RPMI7951 (cell line): ENCODE results near the gene NUSAP1. TPM values are rescaled to one million over a fixed set of nuclear protein-coding genes. Genes with fewer than 3 reads are reported as not detected.
"Not testable (repeated sequence)": the region's sequence is repeated elsewhere in the genome, so short reads cannot be mapped to it uniquely, and the experiment has no call there.

Source experiments
- DNase-seq: peaks from one replicate; pipeline ENCODE4 v3.0.0-alpha.2; 2012; ENCODE audit warnings: low read depth
- total RNA-seq: library from RNA; depleted of rRNA; stranded (reverse); fragments of >200 nt; shearing (Covaris generic); gene quantifications from 2 replicates; pipeline ENCODE4 v1.2.3, GENCODE V29; 2014; rRNA removed

The NUSAP1 gene, protein sequence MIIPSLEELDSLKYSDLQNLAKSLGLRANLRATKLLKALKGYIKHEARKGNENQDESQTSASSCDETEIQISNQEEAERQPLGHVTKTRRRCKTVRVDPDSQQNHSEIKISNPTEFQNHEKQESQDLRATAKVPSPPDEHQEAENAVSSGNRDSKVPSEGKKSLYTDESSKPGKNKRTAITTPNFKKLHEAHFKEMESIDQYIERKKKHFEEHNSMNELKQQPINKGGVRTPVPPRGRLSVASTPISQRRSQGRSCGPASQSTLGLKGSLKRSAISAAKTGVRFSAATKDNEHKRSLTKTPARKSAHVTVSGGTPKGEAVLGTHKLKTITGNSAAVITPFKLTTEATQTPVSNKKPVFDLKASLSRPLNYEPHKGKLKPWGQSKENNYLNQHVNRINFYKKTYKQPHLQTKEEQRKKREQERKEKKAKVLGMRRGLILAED
- 360 and 426 TPM in 2 replicates for total RNA-seq

DNA sequence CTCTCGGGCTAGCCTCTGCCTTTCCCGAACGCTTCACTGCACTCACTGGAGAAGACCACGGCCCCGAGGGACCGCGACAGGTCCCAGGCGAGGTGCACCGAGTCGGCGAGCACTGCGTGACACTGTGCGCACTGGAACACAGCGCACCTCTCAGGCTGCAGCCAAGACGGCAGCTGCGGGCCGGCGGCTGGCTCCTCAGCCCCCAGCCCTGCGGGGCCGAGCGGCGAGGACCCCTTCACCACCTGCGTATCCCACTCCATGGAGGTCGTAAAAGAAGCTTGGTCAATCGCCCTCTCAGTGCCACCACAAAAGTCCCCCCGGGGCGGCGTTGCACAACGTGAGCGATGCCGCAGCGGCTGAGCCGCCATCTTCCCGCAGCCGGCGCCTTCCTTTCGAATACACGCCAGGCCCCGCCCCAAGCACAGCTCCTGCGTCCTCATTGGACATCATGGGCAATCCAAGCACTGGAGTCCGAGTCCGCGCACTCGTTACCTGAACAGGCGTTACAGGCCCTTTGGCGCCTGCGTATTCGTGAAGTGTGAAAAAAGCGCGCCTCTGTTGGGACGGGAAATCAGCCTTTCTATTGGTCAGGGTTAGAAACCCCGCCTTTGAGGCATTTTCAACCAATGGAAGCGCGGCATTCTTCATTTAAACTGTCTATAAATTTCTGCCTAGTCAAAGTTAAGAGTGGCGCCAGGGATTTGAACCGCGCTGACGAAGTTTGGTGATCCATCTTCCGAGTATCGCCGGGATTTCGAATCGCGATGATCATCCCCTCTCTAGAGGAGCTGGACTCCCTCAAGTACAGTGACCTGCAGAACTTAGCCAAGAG, at the start of gene NUSAP1, which contains the start of gene OIP5:
TSS of gene NUSAP1 (plus strand) at position 688 of the 832 bp plus-strand sequence. CDS start at position 765, 77 bp downstream.
TSS of gene OIP5 (minus strand) at position 398 of the 832 bp plus-strand sequence. CDS start at position 368, 30 bp downstream.
- peak; percentile 100 for DNase-seq

DNA sequence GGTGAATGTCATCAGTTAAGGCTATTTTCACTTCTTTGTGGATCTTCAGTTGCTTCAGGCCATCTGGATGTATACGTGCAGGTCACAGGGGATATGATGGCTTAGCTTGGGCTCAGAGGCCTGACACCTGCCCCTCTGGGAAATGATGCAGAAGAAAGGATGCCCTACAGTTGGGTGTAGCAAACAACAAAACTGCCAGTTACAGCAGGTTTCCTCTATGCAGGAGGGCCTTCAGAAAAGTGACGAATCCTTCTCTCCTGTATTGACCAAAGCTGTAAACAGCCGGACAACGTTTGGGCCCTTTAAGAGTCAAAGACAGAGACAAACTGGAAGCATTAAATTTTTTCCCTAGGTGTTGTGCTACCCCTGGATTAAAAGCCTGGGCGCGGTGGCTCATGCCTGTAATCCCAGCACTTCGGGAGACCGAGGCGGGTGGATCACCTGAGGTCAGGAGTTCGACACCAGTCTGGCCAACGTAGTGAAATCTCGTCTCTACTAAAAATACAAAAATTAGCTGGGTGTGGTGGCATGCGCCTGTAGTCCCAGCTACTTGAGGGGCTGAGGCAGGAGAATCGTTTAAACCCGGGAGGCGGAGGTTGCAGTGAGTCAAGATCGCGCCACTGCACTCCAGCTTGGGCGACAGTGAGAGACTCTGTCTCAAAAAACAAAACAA, 49.6 kb upstream of the NUSAP1 start:
- DNase-seq, result not testable (repeated sequence)

DNA sequence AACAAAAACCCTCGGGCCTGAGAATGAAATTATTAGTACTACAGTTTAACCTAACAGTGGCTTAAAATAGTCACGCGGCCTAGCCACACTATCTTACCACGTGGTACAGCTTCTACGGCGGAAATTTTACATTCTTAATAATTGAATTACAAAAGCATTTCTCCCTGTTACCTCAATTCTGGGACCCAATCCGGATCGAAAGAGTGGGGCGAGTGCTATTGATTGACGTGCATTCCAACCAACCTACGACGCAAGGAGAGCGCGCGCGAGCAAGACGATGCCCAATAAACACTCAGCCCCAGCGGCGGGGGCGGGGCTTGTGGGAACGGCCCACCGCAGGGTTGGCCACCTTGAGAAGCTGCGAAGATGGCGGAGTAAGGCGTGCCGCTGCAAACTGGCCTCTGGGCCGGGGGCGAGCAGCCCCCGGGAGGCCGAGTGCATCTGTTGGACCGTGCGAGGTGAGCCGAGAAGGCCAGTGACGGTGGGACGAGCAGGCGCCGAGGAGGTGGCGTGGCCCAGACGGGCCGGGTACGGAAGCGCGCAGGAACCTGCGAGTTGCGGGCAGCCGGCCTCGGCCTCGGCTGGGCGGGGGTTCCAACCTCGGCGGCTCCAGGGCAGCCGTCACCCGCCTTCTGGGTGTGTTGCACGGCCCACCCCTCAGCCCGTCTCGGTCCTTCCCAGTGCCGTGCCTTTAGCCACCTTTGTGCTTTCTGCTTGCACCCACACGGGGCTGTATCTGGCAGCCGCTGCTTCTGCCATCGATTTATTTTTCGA, 48.8 kb upstream of the NUSAP1 start:
- peak; percentile 99 for DNase-seq

DNA sequence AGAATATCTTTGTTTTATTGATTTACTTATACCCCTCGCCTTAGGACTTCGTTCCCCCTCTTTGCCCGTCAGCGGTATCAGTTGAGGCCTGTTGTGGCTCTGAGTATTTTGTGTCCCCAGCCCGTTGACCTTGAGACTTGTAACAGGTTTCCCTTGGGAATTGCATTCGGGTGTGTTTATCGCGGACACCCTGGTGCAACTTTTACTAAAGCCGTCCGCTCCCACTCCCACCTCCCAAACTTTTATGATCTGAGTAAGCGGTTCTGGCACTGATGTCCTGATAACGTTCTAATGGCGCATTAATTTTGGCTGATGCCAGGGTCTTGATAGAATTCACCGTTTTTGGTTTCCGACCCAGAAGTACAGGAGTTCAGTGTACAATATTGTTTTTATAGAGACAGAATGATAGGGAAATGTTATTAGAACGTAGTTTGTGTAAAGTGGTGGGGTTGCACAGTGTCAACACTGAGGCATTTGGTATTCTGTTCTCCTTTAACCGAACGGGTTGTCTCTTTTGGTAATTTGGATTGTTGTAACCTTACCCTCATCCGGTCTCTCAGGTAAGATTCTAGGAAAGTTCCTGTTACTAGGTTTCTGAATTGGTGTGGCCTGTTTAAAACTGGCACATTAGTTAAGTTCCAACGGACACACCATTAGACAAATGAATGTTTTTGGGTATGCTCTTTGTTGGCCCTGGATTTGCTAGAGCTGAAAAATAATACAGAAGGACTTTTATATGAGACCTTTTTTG, 48.1 kb upstream of the NUSAP1 start:
- no peak for DNase-seq

DNA sequence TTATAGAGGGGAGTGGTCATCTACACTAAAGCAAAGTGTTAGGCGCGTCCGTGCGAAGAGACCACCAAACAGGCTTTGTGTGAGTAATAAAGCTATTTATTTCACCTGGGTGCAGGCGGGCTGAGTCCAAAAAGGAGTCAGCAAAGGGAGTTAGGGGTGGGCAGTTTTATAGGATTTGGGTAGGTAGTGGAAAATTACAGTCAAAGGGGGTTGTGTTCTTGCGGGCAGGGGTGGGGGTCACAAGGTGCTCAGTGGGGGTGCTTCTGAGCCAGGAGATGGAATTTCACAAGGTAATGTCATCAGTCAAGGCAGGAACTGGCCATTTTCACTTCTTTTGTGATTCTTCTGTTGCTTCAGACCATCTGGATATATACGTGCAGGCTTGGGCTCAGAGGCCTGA, 47.4 kb upstream of the NUSAP1 start:
- no peak for DNase-seq

DNA sequence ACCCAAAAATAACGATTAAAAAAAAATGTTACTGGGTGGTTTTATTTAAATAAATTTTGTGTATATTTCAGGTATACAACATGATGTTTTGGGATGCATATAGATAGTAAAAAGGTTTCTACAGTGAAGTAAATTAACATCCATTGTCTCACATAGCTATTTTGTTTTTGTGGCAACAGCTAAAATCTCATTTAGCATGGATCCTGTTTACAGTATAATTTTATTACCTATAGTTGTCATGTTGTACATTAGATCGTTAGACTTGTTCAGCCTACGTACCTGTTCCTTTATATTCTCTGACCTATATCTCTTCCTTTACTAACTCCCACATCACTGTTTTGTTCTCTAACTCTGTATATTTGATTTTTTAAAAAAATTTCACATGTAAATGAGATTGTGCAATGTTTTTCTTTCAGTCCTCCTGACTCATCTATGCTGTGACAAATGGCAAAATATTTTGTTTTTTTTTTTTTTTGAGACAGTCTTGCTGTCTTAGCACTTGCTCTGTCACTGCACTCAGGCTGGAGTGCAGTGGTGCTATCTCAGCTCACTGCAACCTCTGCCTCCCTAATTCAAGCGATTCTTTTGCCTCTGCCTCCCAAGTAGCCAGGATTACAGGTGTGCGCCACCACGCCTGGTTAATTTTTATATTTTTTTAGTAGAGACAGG, 45.9 kb upstream of the NUSAP1 start:
- DNase-seq, result peak; percentile 29

DNA sequence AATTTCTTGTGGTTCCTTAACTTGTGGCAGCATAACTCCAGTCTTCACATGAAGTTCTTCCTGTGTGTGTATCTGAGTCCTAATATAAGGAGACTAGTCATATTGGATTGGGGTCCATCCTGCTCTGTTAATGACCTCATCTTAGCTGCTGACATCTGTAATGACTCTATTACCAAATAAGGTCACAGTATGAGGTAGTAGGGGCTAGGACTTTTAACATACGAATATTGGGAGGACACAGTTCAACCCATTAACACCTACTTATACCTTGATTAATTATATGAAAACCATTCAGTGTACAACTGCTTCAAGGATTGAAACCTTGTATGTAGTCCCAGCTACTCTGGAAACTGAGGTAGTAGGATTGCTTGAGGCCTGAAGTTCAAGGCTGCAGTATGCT, 44.2 kb upstream of the NUSAP1 start:
- no peak for DNase-seq

DNA sequence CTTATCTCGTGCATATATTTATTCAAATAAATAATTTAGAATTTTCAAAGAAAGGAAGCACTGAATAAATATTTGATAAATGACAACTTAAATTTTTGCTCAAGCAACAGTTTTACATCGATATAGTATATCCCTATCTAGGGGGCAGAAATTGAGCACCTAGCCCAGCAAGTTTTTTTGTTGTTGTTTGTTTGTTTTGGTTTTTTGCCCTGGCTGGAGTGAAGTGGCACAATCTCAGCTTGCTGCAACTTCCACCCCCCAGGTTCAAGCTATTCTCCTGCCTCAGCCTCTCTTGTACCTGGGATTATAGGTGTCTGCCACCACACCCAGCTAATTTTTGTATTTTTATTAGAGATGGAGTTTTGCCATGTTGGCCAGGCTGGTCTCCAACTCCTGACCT, 42.7 kb upstream of the NUSAP1 start:
- DNase-seq, result no peak

DNA sequence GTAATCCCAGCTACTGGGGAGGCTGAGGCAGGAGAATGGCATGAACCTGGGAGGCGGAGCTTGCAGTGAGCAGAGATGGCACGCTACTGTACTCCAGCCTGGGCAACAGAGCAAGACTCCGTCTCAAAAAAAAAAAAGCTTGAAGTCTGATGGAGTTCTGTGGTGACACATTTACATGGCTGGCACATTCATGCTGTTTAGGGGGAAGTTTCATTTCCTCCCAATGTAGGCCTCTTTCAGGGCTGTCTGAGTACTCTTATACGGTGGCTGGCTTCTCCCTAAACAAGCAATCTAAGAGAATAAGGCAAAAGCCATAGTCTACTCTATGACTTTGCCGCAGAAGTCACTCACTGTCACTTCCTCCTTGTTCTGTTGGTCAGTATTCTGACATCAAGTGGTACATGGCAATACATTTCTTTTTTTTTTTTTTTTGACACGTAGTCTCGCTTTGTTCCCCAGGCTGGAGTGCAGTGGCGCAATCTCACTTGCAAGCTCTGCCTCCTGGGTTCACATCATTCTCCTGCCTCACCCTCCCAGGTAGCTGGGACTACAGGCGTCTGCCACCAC, 41.5 kb upstream of the NUSAP1 start:
- no peak for DNase-seq

DNA sequence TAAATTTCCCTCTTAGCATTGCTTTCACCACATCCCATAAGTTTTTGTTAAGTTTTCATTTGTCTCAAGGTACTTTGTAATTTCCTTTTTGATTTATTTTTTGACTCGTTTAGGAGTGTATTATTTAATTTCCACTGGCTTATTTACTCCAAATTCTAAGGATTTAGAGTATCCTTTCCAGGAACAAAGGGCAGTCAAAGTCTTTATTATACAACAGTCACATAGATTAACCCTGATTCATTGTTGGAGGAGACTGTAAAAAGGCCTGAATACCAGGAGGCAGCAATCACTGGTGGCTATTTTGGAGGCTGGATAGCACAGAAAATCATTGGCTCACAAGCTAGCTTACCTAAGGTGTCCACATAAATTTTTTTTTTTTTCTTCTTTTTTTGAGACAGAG, 40.2 kb upstream of the NUSAP1 start:
- no peak for DNase-seq

DNA sequence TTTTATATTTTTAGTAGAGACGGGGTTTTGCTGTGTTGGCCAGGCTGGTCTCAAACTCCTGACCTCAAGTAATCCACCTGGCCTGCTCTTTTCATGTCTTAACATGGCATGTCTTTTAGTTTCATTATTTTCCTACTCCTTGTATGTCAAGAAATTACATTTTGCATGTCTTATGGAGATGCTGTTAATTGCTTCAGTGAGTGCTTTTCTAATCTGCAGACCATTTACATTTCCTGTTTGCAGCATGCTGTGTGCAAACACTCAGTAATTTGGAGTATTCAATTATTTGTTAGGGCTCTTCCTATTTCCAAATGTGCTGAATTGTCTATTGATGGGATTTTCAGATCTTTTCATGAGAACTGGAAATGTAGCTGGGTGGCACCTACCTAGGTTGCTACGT, 31.5 kb upstream of the NUSAP1 start:
- not testable (repeated sequence) for DNase-seq

DNA sequence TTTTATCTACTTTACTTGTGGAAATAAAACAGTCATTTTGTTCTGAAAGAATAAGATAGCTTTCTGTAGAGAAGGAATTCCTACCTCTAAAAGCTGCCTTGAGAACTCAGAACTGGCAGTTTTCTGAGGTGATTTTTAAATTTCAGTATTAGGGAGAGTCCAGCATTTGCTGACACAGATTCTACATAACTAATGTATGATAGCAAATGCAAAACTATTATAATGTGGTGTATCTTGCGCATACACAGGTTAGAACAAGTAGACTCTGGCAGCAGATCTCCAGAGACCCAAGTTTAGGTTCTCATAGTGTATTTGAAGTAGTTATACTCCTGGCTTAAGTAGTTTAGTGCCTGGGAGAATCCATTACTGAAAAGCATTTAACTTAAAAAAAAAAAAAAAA, 31.1 kb upstream of the NUSAP1 start:
- DNase-seq, result no peak

DNA sequence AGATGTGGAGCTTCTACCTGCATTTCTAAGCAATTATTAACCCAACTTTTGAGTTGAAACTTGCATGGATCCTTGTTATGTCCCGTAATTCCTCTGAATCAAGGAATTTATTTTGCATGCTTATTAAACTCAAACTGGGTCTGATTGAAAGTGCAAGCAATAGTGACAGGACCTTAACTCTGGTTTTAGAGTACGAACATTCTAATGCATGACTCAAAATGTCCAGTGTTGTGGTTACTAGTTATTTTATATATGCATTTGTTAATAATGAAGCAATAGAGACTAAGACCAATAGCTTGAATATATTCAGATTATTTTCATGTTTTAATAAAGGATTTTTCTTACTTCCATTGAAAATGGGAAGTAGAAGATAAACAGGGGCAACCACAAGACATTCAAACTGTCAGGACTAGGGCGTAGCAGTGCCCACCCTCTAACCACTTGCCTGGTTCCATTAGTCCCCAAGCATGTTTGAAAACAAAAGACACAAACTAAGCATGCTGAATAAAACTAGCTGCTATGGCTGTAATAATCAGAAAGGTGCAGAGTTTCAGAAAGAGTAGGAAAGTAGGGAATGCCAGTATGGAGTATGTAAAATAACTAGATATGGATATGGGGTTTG, 28.4 kb upstream of the NUSAP1 start:
- no peak for DNase-seq

DNA sequence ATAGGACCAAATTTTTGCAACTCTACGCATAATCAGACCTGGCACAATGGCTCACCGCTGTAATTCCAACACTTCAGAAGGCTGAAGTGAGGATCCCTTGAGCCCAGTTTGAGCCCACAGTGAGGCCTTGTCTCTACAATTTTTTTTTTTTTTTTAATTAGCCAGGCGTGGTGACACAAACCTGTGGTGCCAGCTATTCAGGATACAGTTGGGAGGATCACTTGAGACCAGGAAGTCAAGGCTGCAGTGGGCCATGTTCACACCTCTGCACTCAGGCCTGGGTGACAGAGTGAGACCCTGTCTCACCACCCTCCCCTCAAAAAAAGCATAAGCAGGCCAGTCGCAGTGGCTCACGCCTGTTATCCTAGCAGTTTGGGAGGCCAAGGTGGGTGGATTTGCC, 25.0 kb upstream of the NUSAP1 start:
- no peak for DNase-seq

DNA sequence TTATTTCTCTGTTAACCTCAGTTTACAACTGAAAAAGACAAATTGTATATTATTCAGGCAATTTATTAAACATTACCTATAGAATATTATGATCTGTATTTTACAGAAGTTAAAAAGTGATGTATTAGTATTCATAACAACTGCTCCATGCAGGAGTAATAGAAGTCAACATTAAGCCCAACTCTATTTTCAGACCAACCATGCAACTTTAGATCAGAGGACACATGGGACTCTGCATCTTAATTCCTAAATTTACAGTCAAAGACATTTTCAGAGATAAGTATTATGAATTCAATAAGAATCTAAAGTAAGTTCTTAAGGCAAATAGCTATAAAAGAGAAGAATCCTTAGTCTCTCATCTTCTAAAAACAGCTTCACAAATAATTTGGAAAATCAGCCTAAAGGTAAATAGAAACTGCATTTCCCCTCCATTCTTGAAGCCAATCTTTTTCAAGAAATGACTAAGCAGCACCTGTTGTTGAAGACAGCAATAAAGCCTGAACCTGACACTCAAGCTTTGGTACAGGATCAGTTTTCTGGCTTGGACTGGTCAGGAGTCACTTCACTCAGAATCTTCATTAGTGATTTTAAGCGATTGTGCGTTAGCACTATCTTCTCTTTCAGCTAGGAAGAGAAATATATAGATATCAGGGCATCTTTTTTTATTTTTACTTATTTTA, 23.3 kb upstream of the NUSAP1 start:
- DNase-seq, result no peak

DNA sequence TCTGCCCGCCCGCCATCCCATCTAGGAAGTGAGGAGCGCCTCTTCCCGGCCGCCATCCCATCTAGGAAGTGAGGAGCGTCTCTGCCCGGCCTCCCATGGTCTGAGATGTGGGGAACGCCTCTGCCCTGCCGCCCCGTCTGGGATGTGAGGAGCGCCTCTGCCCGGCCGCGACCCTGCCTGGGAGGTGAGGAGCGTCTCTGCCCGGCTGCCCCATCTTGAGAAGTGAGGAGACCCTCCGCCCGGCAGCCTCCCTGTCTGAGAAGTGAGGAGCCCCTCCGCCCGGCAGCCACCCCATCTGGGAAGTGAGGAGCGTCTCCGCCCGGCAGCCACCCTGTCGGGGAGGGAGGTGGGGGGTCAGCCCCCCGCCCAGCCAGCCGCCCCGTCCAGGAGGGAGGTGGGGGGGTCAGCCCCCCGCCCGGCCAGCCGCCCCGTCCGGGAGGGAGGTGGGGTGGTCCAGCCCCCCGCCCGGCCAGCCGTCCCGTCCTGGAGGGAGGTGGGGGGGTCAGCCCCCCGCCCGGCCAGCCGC, 11.8 kb upstream of the NUSAP1 start:
- not testable (repeated sequence) for DNase-seq

DNA sequence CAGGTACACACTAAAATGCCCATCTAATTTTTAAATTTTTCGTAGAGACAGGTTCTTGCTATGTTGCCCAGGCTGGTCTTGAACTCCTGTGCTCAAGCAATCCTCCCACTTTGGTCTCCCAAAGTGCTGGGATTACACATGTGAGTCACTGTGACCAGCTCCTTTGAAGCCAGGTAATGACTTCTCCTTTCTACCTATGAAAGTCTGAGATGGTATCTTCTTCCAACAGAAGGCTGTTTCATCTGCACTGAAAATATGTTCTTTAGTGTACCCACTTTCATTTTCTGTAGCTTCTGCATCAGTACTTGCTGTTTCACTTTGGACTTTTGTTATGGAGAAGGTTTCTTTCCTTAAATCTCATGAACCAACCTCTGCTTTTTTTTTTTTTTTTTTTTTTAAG, 9.1 kb upstream of the NUSAP1 start:
- no peak for DNase-seq

DNA sequence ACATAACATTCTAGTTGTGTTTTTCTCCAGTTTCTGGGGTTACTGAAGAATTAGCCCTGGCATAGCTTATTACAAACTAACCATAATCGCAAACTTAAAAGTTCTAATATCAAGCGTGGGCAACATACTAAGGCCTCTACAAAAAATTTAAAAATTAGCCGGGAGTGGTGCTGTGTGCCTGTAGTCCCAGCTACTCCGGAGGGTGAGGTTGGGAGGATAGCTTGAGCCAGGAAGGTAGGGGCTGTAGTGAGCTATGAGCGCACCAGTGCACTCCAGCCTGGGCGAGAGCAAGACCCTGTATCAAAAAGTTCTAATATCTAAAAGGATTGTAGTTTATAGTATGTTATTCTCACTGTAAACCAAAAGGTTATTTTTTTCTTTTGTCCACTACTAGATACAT, 1.4 kb upstream of the NUSAP1 start:
- DNase-seq, result no peak
